ENCODE data around the gene REX1BD. TPM values are rescaled to one million over a fixed set of nuclear protein-coding genes. Genes with fewer than 3 reads are reported as not detected.
"Not testable (repeated sequence)": the region's sequence is repeated elsewhere in the genome, so short reads cannot be mapped to it uniquely, and the experiment has no call there.

REX1BD gene
- total RNA-seq, 1 experiment from 2014 or later: 189 TPM

- in situ Hi-C loops (cut with HindIII; ENCODE audit: low pct_unique_long_range_greater_than_20kb, low sequenced_read_pairs): no loop called here
- no peak for DNase-seq (ENCODE audit: low read depth)
Measured at GRCh38 chr19:18574691-18575291, 13.8 kb upstream of the REX1BD start.

GRCh38 chr19:18576383-18576782, 12.2 kb upstream of the REX1BD start:
- no peak for DNase-seq (ENCODE audit: low read depth)
- in situ Hi-C loops (cut with HindIII; ENCODE audit: low pct_unique_long_range_greater_than_20kb, low sequenced_read_pairs): no loop called here

- no peak for DNase-seq (ENCODE audit: low read depth)
- in situ Hi-C loops (cut with HindIII; ENCODE audit: low pct_unique_long_range_greater_than_20kb, low sequenced_read_pairs): no loop called here
Measured at GRCh38 chr19:18577365-18577914, 11.2 kb upstream of the REX1BD start.

GRCh38 chr19:18580311-18580710, 8.3 kb upstream of the REX1BD start:
- in situ Hi-C loops (cut with HindIII; ENCODE audit: low pct_unique_long_range_greater_than_20kb, low sequenced_read_pairs): no loop called here
- DNase-seq (ENCODE audit: low read depth): no peak

- in situ Hi-C loops (cut with HindIII; ENCODE audit: low pct_unique_long_range_greater_than_20kb, low sequenced_read_pairs): no loop called here
- DNase-seq (ENCODE audit: low read depth): no peak
Measured at GRCh38 chr19:18586306-18586705, 2.3 kb upstream of the REX1BD start.

- DNase-seq (ENCODE audit: low read depth): no peak
- in situ Hi-C loops (cut with HindIII; ENCODE audit: low pct_unique_long_range_greater_than_20kb, low sequenced_read_pairs): no loop called here
Measured at GRCh38 chr19:18587561-18587960, 1.0 kb upstream of the REX1BD start.

- in situ Hi-C loops (cut with HindIII; ENCODE audit: low pct_unique_long_range_greater_than_20kb, low sequenced_read_pairs): no loop called here
- DNase-seq (ENCODE audit: low read depth): no peak
Measured at GRCh38 chr19:18587962-18588610, 512 bp upstream of the REX1BD start.

GRCh38 chr19:18589380-18590272, 1.0 kb downstream of the REX1BD start:
- in situ Hi-C loops (cut with HindIII; ENCODE audit: low pct_unique_long_range_greater_than_20kb, low sequenced_read_pairs): no loop called here
- peak; percentile 91 for DNase-seq (ENCODE audit: low read depth)

GRCh38 chr19:18590273-18591272, 2.0 kb downstream of the REX1BD start:
- in situ Hi-C loops (cut with HindIII; ENCODE audit: low pct_unique_long_range_greater_than_20kb, low sequenced_read_pairs): no loop called here
- peak; percentile 98 for DNase-seq (ENCODE audit: low read depth)

- no peak for DNase-seq (ENCODE audit: low read depth)
- in situ Hi-C loops (cut with HindIII; ENCODE audit: low pct_unique_long_range_greater_than_20kb, low sequenced_read_pairs): no loop called here
Measured at GRCh38 chr19:18591735-18592385, 3.3 kb downstream of the REX1BD start.

GRCh38 chr19:18592732-18593131, 4.1 kb downstream of the REX1BD start:
- DNase-seq (ENCODE audit: low read depth); in situ Hi-C loops (cut with HindIII; ENCODE audit: low pct_unique_long_range_greater_than_20kb, low sequenced_read_pairs): not testable (repeated sequence)

- DNase-seq (ENCODE audit: low read depth): no peak
- in situ Hi-C loops (cut with HindIII; ENCODE audit: low pct_unique_long_range_greater_than_20kb, low sequenced_read_pairs): no loop called here
Measured at GRCh38 chr19:18593367-18594095, 4.9 kb downstream of the REX1BD start.

GRCh38 chr19:18594096-18594823, 5.7 kb downstream of the REX1BD start:
- peak; percentile 81 for DNase-seq (ENCODE audit: low read depth)
- in situ Hi-C loops (cut with HindIII; ENCODE audit: low pct_unique_long_range_greater_than_20kb, low sequenced_read_pairs): no loop called here

GRCh38 chr19:18594824-18595373, 6.3 kb downstream of the REX1BD start:
- in situ Hi-C loops (cut with HindIII; ENCODE audit: low pct_unique_long_range_greater_than_20kb, low sequenced_read_pairs): no loop called here
- DNase-seq (ENCODE audit: low read depth): no peak

GRCh38 chr19:18595475-18595874, 6.9 kb downstream of the REX1BD start:
- no peak for DNase-seq (ENCODE audit: low read depth)
- in situ Hi-C loops (cut with HindIII; ENCODE audit: low pct_unique_long_range_greater_than_20kb, low sequenced_read_pairs): no loop called here

GRCh38 chr19:18596752-18597157, 8.2 kb downstream of the REX1BD start:
- in situ Hi-C loops (cut with HindIII; ENCODE audit: low pct_unique_long_range_greater_than_20kb, low sequenced_read_pairs): no loop called here
- no peak for DNase-seq (ENCODE audit: low read depth)
